Hematopoietic multipotent progenitor cell treated with erythropoietin and hydrocortisone succinate and interleukin-3 and kit ligand, for 17 days (in vitro differentiated cells): Measurements from ENCODE around the gene HUWE1.

ENCODE experiments used
- DNase-seq: peaks from one replicate; pipeline ENCODE4 v3.0.0-alpha.2; 2015; ENCODE audit warnings: low spot score

HUWE1 gene

GRCh38 chrX:53494436-53494835, 192.1 kb downstream of the HUWE1 start:
- no peak for DNase-seq

GRCh38 chrX:53486285-53486684, 200.2 kb downstream of the HUWE1 start:
- DNase-seq, result no peak

GRCh38 chrX:53483838-53484405, 202.6 kb downstream of the HUWE1 start:
- no peak for DNase-seq

GRCh38 chrX:53483416-53483815, 203.1 kb downstream of the HUWE1 start:
- DNase-seq, result no peak
